SH-SY5Y (cell line): ENCODE measurements around the gene MLN.

ENCODE experiments used
- GATA2 ChIP-seq: IDR thresholded peaks from 2 replicates; pipeline ENCODE4 v1.6.1; 2011; ENCODE audit warnings: mild to moderate bottlenecking, low read depth, low read length
- GATA3 ChIP-seq: IDR thresholded peaks from 2 replicates; pipeline ENCODE4 v1.6.1; 2011; ENCODE audit warnings: low read depth, mild to moderate bottlenecking, low read length, moderate library complexity

The MLN gene

DNA sequence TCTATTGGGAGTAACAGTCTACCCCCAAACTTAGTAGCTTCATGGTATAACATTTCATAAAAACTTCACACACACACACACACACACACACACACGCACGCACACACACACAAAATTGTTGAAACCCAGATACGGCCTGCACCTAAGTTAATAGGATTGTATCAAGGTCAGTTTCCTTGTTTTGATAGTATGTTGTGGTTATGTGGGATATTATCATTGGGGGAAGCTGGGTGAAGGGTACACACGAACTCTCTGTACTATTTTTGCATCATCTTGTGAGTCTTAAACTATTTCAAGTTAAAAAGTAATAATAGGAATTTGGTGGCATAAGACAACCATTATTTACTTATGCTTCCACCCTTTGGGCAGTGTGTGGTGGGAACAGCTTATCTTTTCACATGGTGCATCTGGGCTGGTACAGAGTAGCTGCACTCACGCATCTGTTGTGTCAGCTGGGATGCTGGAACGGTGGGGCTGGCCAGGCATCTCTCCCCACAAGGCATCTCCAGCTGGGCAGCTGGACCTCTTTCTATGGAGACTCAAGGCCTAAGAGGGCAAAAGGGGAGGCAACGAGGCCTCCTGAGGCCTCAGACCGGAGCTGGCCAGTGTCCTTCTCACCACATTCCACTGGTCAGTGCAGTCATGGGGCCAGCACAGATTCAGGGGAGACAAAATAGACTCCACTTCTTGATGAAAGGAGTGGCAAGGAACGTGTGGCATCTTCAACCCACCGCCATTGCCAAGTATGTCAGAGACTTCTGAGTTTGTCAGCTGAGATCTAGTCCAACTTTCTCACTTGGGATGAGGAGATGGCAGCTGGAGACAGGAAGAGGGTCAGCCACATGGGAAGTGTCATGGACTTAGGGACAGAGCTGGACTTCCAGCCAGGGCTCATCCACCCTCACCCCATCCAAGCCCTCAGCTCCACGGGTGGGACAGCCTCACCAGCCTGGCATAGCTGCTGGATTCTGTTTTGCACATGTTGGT lies 36.6 kb downstream of the MLN start:
- no peak for TF ChIP-seq GATA3
- TF ChIP-seq GATA2 = no peak

DNA sequence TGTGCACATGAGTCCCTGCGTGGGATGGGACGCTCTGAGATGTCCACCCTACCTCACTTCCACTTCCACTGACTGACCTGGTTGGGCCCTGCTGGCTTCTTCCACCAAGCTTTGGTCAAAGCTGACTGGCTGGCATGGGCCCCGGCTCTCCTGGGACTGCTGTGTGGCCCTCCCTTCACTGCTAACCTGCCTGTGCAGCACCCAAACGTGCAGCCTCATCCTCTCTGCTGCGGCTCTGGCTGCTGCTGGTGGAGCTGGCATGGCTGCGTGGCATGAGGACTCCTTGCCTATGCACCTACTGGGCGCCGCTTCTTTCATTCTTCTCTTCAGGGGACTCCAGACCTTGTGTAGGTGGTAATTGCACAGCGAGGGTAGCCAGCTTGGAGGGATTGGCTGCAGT lies 38.4 kb downstream of the MLN start:
- no peak for TF ChIP-seq GATA2
- no peak for TF ChIP-seq GATA3

DNA sequence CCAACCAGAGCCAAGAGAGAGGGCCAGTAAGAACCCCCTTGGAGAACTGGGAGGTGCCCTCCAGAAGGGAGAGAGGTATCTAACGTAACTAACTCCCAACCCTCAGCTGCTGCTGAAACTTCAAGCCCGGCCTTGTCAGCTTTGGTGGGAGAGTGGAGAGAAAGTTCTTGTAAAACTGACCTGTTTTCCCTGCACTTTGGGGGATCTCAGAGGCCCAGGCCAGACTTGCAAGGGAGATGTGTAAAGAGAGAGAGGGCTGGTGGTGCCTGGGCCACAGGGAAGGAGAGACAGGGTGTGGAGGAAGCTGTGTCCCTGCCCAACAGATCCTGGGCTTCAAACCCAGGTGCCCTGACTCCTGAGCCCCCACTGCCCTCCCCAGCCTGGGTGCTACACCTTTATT lies 39.8 kb downstream of the MLN start:
- TF ChIP-seq GATA2 = no peak
- no peak for TF ChIP-seq GATA3

DNA sequence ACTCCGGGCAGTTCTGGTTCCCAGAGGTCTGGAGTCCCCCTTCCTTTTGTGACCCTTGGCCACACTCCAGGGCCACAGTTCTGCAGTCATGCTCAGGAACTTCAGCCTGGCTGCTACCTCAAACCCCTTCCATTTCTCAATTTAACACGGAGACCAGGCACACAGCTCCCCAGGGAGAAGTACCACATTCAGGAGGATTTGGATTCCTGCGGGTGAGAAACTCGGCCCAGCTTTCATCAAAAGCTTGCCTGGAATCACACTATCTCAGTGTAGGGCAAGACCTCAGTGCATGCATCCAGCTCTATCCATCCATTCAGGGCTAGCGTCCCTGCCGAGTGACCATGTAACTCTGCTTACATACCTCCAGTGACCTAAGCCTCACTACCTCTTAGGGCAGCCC lies 40.3 kb downstream of the MLN start:
- no peak for TF ChIP-seq GATA3
- no peak for TF ChIP-seq GATA2

DNA sequence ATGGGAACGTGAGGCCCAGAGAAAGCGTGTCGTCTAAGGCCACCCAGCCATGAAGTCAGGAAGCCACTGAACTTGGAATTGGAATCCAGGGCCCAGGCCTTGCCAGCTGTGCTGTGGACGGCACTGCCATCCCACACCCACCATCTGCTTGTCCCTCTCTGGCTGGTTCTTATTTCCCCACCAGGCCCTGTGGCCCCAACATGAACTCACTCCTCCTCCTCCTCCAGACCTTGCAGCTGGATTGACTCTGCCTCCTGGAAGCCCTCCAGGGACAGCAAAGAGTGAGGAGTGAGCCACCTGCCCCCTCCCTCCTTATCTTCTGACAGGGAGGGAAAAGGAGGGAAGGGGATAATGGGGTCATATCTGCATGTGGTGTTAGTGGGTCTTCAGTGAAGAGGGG lies 41.1 kb downstream of the MLN start:
- TF ChIP-seq GATA2 (no peak), GATA3 (no peak)

DNA sequence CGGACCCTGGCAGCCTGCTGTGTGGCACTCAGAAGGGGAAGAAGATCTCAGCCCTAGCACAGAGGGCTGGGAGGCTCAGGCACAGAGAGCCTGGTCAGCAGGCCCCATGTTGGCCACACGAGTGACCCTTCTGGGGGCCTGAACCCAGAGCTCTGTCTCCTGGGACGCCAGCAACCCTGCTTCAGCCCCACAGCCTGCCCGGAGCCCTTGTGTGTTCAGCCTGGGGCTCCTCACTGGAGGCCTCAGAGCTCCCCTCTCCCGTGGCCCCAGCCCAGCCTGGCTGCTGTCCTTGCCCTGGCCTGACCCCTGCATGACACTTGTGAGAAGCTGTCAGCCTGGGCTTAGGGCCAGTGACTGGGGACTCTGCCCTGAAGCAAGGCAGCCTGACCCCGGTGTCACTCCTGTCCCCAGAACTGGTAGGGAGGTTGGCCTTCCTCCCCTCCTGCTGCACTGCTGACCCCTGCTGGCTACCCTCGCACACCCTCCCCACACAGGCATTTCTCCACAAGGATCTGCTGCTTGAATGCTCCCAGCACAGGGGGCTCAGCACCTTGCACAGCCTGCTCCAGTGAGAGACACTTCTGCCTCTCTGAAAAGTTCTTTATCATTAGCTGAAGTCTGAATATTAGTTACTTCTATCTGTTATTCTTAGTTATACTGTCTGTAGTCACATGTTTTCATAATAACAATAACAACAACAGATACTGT lies 41.7 kb downstream of the MLN start:
- TF ChIP-seq GATA2 = no peak
- no peak for TF ChIP-seq GATA3

DNA sequence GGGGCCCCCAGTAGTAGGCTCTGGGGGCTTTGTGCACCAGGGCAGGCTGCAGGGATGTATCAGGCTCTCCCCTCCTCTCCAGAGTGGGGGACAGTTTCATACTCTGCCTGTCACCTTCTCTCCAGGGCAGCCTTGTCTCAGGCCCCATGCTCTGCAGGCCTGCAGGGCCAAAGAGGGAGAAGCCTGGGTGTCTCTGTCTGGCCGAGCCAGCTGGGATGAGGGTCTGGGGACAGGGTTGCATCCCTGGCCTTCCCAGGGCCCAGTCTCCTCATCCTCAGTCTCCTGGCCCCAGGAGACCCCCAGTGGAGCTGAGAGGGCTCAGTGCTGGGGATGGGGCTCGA lies 42.3 kb downstream of the MLN start:
- no peak for TF ChIP-seq GATA2

DNA sequence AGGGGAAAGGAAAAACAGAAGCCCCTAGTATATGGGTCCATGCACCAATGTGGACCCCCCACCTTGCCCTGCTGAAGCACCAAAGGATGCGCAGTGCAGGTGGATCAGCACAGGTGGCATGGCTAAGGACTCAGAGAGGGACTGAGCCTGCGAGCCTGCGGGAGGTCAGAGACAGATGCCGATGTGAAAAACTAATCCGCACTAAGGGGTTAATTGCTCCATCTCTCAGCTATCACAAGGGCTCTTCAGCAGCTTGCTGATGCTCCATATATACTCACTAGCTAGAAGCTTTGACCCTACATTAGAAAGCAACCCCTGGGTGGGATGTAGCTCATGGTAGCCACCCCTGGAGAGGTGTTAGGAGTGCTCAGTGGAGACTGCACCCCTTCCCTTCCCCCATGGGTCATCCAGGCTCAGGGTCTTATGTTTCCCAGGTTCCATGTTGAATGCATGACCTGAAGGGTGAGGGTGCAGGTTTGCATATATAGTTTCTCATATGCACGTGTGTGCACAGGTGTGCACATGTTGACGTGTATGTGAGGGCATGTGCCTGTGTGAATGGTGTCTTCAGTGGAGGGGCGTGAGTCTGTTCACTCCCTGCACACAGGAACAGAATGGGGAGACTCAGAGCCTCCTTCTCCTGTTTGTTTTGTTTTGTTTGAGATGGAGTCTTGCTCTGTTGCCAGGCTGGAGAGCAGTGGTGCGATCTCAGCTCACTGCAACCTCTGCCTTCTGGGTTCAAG lies 43.7 kb downstream of the MLN start:
- no peak for TF ChIP-seq GATA2
- no peak for TF ChIP-seq GATA3

DNA sequence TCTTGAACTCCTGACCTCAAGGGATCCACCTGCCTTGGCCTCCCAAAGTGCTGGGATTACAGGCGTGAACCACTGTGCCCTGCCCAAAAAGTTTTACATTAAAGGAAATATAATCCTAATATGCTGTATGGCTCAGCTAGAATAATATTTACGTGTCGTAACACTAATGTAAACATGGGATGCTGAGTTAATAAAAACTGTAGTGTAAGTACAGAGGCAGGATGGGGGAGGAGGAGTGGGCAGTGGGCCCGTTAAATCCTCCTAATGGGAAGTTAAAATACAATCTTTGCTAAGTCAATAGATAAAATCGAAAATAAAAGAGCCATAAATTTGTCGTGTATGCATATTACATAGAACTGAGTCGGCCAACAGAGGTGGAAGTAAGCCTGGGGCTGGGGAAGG lies 45.0 kb downstream of the MLN start:
- TF ChIP-seq GATA2 (no peak), GATA3 (no peak)

DNA sequence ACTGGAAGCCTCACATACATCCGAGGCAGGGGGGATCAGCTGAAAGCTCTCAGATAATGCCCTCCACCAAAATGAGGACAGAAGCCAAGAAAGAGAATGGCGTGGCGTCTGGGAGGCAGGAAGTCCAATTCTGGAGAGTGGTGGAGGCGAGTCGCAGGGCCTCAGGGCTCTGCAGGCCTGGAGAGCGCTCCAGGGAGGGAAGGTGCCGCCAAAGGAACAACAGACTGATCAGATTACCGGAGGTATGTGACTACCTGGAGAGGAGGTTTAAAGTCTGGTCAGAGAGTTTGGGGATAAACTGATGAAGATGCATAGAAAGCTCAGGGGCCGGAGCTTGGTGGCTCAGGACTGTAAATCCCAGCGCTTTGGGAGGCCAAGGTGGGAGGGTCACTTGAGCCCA lies 45.9 kb downstream of the MLN start:
- no peak for TF ChIP-seq GATA3
- no peak for TF ChIP-seq GATA2

DNA sequence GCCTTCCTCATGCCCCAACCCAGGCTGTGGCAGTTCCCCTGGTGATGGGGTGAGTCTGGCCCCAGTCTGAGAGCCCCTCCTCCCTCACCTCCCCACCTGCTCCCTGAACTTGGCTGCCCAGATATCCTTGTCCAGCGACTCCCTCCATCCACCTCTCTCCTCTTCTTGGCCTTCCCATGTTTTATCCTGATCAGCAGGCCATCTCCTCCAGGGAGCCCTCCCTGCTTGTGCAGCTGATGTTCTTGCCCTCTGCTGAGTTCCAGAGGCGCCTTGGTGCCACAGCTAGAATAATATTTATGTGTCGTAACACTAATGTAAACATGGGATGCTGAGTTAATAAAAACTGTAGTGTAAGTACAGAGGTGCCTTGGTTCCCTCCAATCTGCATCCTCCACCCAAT lies 46.7 kb downstream of the MLN start:
- TF ChIP-seq GATA3 (no peak), GATA2 (no peak)

DNA sequence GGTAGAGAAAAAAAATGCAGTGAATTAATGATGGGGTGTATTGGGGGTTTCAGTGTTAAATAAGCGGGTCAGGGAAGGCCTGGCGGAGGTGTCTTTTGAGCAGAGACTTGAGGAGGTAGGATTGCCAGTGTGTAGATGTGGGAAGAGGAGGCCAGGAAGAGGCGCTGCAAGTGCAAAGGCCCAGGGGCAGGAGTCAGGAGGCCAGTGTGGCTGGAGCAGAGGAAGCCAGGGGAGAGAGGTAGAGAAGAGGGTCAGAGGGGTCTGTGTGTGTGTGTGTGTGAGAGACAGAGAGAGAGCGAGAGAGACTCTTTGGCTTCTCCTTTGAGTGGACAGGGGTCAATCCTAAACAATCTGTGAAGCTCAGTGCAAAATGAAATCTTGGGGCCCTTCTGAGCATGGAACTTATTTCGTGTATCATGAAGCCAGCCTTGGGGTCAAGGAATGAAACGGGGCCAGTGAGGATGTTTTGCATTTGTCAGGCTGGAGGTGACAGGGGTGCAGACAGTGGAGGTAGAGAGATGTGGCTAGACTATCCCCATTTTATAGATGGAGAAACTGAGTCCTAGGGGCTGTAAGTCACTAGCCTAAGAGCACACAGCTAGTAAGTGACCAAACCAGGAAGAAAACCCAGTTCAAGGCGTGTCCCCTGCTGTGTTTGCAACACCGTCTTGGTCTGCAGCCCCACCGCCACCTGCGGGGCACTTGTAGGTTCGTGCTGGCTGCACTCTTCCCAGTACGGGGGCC lies 47.4 kb downstream of the MLN start:
- no peak for TF ChIP-seq GATA2
- TF ChIP-seq GATA3 = no peak

DNA sequence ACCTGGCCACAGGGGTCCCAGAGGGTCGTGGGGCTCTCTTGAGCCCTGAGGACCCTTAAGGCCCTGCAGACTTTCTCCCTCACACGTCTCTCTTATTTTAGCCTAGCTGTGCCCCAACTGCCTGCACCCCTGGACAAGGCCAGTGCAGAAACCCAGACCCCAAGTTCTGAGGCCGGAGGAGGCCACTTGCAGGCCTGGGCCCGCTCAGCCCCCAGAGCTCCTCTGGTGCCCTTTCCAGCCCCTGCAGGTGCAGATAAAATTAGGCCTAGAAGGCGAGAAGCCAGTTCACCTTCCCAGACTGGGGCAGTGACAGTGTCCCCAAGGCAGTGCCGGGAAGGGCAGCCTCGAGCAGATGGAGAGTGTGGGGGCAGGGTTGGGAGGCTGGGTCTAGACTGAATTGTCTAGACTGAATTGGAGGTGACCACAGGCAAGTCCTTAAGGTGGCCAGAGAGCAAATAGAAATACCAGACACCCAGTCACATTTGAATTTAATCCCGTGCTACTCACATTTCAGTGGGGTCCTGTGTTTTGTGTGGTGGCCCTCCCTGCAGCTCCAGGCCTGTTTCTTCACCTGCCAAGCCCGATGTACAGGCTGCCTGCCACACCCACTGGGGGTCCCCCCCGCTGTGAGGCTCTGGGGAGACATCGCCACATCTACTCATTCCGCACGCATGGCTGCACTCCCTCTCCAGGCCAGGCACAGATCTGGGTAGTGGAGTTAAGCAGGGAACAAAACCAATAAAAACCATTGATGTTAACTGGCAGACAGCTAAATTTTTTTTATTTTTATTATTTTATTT lies 48.5 kb downstream of the MLN start:
- TF ChIP-seq GATA2 (no peak), GATA3 (no peak)
